Activated CD4-positive, alpha-beta memory T cell treated with anti-CD3 and anti-CD28 coated beads for 36 hours (primary cell): ENCODE results near the gene SCN5A. TPM values are rescaled to one million over a fixed set of nuclear protein-coding genes. Genes with fewer than 3 reads are reported as not detected.
"Not testable (repeated sequence)": the region's sequence is repeated elsewhere in the genome, so short reads cannot be mapped to it uniquely, and the experiment has no call there.

Experiments
- CTCF ChIA-PET: fragments of 350-600 bp; sonication (Branson Sonifier 250); formaldehyde crosslinking; loops from one replicate; lab custom pipeline; 2021; ENCODE audit warnings: antibody characterized with exemption, inconsistent platforms; lab: Charles Lee
- POLR2A ChIA-PET: fragments of 350-600 bp; sonication (Branson Sonifier 250); formaldehyde crosslinking; loops from one replicate; lab custom pipeline; 2021; ENCODE audit warnings: antibody characterized with exemption; lab: Charles Lee
- DNase-seq: peaks from one replicate; pipeline ENCODE4 v3.0.0-alpha.2; 2020
- H3K27ac Mint-ChIP-seq: one replicate; pipeline ENCODE4 v1.8.0; 2021; ENCODE audit warnings: mixed read lengths
- H3K27me3 Mint-ChIP-seq: one replicate; pipeline ENCODE4 v1.8.0; 2021; ENCODE audit warnings: mixed read lengths
- H3K36me3 Mint-ChIP-seq: one replicate; pipeline ENCODE4 v1.8.0; 2021; ENCODE audit warnings: mixed read lengths
- H3K4me1 Mint-ChIP-seq: one replicate; pipeline ENCODE4 v1.8.0; 2021; ENCODE audit warnings: low read depth, mixed read lengths
- H3K4me3 Mint-ChIP-seq: one replicate; pipeline ENCODE4 v1.8.0; 2021; ENCODE audit warnings: mild to moderate bottlenecking, mixed read lengths
- H3K9me3 Mint-ChIP-seq: one replicate; pipeline ENCODE4 v1.8.0; 2021; ENCODE audit warnings: mixed read lengths
- intact Hi-C: fragments of 100-400 bp; cut with micrococcal nuclease; formaldehyde crosslinking; loops from one replicate; pipeline ENCODE4 v1.15.1; 2023
- total RNA-seq, 2 experiments: library from RNA; stranded (reverse); gene quantifications; one replicate each; pipeline ENCODE4 v1.2.3, GENCODE V29; 2021

SCN5A gene
- total RNA-seq, 2 experiments from 2014 or later = 0.12 to 0.34 TPM

GRCh38 chr3:38573556-38573955 is 75.9 kb downstream of the SCN5A start:
- ChIA-PET POLR2A (no interaction called here), CTCF (no interaction called here)
- Mint-ChIP-seq H3K36me3 (no peaks in the 10 kb centered on the region), H3K9me3 (peaks cover 3% of the 10 kb centered on the region), H3K4me3 (no peak overlapping the region), H3K27ac (no peak overlapping the region), H3K4me1 (no peaks in the 10 kb centered on the region), H3K27me3 (no peaks in the 10 kb centered on the region)
- peak; percentile 3 for DNase-seq
- intact Hi-C loops = no loop called here

- no peak for DNase-seq
- CTCF ChIA-PET = no interaction called here
- H3K36me3 Mint-ChIP-seq = no peaks in the 10 kb centered on the region
- H3K27me3 Mint-ChIP-seq = no peaks in the 10 kb centered on the region
- intact Hi-C loops = no loop called here
- POLR2A ChIA-PET = no interaction called here
- no peak overlapping the region for H3K4me3 Mint-ChIP-seq
- H3K9me3 Mint-ChIP-seq = peaks cover 3% of the 10 kb centered on the region
- H3K27ac Mint-ChIP-seq = no peak overlapping the region
- no peaks in the 10 kb centered on the region for H3K4me1 Mint-ChIP-seq
Observed at GRCh38 chr3:38573111-38573510, 76.4 kb downstream of the SCN5A start.

DNA sequence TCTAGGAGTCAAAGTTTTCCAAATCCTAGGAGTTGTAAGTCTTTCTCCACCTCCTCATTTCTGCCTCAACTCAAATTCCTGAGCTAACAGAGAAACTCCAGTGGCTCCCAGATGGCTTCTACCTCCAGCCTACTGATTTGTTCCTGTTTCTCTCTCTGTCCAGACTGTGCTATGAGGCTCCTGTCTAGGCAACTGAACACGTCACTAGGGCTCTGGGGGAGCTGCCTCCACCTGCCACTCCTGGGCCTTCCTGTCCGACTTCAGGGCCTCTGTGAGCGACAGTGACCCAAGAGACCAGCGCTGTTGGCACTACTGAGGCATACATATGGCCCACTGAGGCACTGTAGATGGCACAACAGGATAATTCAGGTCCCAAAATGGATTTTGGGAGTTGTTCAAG is 82.0 kb downstream of the SCN5A start:
- no peaks in the 10 kb centered on the region for H3K27me3 Mint-ChIP-seq
- H3K4me3 Mint-ChIP-seq = no peak overlapping the region
- no peaks in the 10 kb centered on the region for H3K36me3 Mint-ChIP-seq
- peak; percentile 1 for DNase-seq
- intact Hi-C loops = no loop called here
- peaks cover 3% of the 10 kb centered on the region for H3K9me3 Mint-ChIP-seq
- POLR2A ChIA-PET = no interaction called here
- no peaks in the 10 kb centered on the region for H3K4me1 Mint-ChIP-seq
- no peak overlapping the region for H3K27ac Mint-ChIP-seq
- CTCF ChIA-PET = no interaction called here

DNA sequence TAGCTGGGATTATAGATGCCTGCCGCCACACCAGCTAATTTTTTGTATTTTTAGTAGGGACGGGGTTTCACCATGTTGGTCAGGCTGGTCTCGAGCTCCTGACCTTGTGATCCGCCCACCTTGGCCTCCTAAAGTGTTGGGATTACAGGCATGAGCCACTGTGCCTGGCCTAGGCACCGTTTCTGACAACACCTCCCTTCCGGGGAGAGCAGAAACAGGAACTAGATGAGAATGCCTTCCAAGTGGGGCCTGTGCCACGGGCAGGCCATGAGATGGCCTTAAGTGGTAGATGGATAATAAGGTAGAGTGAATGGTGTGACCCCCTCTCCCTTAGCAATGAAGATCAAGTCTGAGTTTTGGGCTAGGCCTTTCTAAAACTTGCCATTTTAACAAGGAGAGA is 82.7 kb downstream of the SCN5A start:
- H3K9me3 Mint-ChIP-seq, POLR2A ChIA-PET, H3K27ac Mint-ChIP-seq, intact Hi-C loops, H3K4me1 Mint-ChIP-seq, H3K36me3 Mint-ChIP-seq, H3K27me3 Mint-ChIP-seq, CTCF ChIA-PET, H3K4me3 Mint-ChIP-seq: not testable (repeated sequence)
- DNase-seq = peak; percentile 1

GRCh38 chr3:38566215-38566528 is 83.3 kb downstream of the SCN5A start:
- Mint-ChIP-seq H3K36me3 (no peaks in the 10 kb centered on the region), H3K27ac (no peak overlapping the region), H3K27me3 (no peaks in the 10 kb centered on the region), H3K4me1 (no peaks in the 10 kb centered on the region), H3K4me3 (no peak overlapping the region), H3K9me3 (peaks cover 3% of the 10 kb centered on the region)
- peak; percentile 2 for DNase-seq
- ChIA-PET CTCF (no interaction called here), POLR2A (no interaction called here)
- intact Hi-C loops = no loop called here

DNA sequence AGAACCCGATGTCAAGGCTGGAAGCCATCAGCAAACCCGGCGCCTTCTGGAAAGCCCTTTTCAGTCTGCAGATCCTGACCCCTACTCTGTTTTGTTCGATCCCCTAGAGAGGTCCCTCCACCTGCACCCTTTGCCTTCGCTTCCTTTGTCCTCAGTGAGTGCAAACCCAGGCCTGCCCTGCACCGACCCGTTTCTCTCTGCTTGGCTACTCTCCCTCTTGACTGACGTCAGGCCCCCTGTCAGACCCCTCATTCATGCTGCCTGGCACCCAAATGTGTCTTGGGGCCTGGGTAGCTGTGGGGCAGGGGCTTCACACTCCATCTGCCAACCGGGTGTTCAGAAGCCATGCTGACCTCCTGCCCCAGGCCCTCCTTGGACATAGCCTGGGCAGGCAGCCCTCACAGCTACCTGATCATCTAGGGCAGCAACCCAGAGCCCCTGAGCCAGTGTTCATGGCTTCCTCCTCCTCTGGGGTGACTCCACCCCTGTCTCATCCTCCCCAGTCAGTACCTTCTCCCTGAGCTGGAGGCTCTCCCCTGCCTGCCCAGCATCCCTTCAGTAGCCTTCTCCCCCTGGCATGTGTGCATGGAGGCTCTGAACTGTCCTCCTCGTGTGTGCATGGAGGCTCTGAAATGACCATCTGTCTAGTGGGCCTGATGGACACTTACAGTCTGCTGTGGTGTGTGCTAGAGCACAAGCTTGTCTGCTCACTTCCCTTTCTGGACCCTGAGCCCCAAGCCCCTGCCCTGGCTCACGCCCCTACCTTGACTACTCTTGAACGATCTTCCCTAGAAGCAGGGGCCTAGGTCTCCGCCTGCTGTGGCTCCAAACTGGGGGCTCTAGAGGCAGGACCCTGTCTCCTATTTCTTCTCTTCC is 83.9 kb downstream of the SCN5A start:
- Mint-ChIP-seq H3K27me3 (no peaks in the 10 kb centered on the region), H3K4me1 (no peaks in the 10 kb centered on the region), H3K9me3 (no peaks in the 10 kb centered on the region), H3K36me3 (no peaks in the 10 kb centered on the region), H3K27ac (no peak overlapping the region), H3K4me3 (no peak overlapping the region)
- POLR2A ChIA-PET = no interaction called here
- intact Hi-C loops = no loop called here
- DNase-seq = peak; percentile 5
- CTCF ChIA-PET = no interaction called here

DNA sequence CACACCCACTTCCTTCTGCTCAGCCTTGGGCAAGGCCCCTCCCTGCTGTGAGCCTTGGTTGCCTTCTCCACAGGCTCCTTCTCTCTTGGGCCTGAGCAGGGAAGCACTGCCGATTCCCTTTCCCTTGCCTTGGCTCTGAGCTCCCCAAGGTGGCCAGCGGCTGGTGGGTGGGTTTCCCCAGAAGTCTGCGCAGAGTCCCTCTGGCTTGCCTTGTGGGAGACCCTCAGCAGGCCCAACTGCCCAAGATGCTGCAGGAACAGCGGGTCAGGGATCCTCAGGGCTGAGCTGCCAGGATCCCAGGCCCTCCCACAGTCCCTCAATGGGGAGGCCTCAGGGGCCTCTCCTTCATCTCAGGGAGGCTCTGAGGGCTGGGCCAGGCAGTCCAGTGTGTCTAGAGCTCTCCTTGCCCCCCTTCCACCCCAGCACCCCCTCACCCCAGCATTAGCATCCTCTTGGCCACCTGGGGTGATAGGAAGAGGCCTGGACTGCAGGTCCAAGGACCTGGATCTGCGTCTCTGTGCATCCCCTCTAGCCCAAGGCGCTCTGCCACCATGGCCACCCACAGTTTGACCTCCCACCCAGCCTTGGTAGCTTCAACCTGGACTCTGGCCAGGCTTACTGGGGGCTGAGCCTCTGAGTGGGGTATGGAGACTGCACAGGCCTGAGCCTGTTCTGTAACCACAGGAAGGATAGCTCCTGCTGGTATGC is 84.7 kb downstream of the SCN5A start:
- ChIA-PET CTCF (no interaction called here), POLR2A (no interaction called here)
- Mint-ChIP-seq H3K27ac (no peak overlapping the region), H3K9me3 (no peaks in the 10 kb centered on the region), H3K4me3 (no peak overlapping the region), H3K4me1 (no peaks in the 10 kb centered on the region), H3K27me3 (no peaks in the 10 kb centered on the region), H3K36me3 (no peaks in the 10 kb centered on the region)
- no peak for DNase-seq
- intact Hi-C loops = no loop called here

GRCh38 chr3:38563886-38564270 is 85.6 kb downstream of the SCN5A start:
- Mint-ChIP-seq H3K4me1 (no peaks in the 10 kb centered on the region), H3K27ac (no peak overlapping the region), H3K4me3 (no peak overlapping the region), H3K27me3 (no peaks in the 10 kb centered on the region), H3K9me3 (no peaks in the 10 kb centered on the region), H3K36me3 (no peaks in the 10 kb centered on the region)
- DNase-seq = no peak
- ChIA-PET POLR2A (interaction anchor here (0.5 kb wide), 1 partner anchor 10 kb away, joined by 4 read pairs; no protein-coding TSS in a partner anchor), CTCF (interaction anchor here (1.4 kb wide), 1 partner anchor 42 kb away, joined by 3 read pairs; no protein-coding TSS in a partner anchor)
- intact Hi-C loops = no loop called here

DNA sequence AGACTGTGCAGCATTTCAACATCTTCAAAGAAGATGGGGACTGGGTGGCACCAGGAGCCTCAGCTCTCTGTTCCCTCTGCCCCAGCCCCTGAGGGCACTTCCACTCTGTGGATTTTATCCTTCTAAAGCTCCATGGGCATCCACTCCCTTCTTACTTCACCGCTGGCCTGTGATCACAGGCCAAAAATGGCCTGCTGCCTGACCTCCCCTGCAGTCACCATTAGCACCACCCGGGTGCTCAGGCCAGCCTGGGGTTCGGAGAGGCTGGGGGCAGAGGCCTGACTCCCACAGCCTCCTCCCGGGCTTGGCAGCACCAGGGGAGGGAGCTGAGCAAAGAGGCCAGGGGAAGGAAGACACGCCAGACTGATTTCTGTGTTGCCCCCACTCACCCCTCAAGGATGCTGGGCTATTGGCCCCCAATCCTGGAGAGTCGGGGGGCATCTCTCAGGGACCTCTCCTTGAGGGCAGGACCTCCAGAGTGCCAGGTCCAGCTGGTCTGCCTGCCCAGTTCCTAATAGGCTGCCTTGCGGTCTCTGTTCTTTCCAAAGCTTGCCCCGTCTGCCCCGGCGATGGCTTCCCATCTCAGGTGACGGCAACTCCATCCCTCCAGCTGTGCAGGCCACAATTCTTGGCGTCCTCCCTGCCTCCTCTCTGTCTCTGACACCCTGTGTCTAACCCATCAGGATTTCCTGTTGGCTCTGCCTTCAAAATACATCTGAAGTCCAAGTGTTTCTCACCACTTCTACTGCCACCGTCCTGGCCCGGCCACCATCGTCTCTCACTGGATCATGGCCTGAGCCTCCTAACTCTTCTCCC is 86.2 kb downstream of the SCN5A start:
- POLR2A ChIA-PET = interaction anchor here (0.5 kb wide), 1 partner anchor 11 kb away, joined by 4 read pairs; no protein-coding TSS in a partner anchor

DNA sequence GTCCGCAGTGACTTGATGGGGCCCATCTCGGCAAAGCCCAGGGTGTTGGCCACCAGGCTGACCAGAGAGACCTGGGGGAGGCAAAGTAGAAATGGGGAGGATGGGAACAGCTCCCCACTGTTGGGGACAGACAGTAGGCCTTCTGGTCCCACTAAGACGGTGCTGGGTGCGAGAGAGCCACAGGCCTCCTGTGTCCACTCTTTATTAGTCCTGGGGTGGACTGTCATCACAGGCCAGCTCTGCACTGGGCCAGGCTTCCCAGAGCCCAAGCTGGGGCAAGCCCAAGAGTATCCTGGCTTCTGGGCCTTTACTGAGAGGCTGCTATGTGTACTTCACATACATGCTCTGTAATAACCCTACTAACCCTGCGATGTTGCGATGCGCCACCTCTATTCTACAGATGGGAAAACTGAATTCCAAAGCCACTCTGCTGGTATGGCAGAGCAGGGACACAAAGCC is 87.0 kb downstream of the SCN5A start:
- H3K36me3 Mint-ChIP-seq = no peaks in the 10 kb centered on the region
- H3K27me3 Mint-ChIP-seq = no peaks in the 10 kb centered on the region
- intact Hi-C loops = no loop called here
- no peaks in the 10 kb centered on the region for H3K4me1 Mint-ChIP-seq
- no peaks in the 10 kb centered on the region for H3K9me3 Mint-ChIP-seq
- peak; percentile 4 for DNase-seq
- CTCF ChIA-PET = interaction anchor here (1.4 kb wide), 1 partner anchor 41 kb away, joined by 3 read pairs; no protein-coding TSS in a partner anchor
- H3K4me3 Mint-ChIP-seq = no peak overlapping the region
- H3K27ac Mint-ChIP-seq = no peak overlapping the region
- POLR2A ChIA-PET = no interaction called here

More for the DNA sequence above, 86.2 kb downstream of the SCN5A start:
- Mint-ChIP-seq H3K9me3 (no peaks in the 10 kb centered on the region), H3K27ac (no peak overlapping the region), H3K4me3 (no peak overlapping the region), H3K4me1 (no peaks in the 10 kb centered on the region), H3K36me3 (no peaks in the 10 kb centered on the region), H3K27me3 (no peaks in the 10 kb centered on the region)
- intact Hi-C loops = no loop called here
- DNase-seq = peak; percentile 3
- CTCF ChIA-PET = interaction anchor here (1.4 kb wide), 1 partner anchor 42 kb away, joined by 3 read pairs; no protein-coding TSS in a partner anchor

DNA sequence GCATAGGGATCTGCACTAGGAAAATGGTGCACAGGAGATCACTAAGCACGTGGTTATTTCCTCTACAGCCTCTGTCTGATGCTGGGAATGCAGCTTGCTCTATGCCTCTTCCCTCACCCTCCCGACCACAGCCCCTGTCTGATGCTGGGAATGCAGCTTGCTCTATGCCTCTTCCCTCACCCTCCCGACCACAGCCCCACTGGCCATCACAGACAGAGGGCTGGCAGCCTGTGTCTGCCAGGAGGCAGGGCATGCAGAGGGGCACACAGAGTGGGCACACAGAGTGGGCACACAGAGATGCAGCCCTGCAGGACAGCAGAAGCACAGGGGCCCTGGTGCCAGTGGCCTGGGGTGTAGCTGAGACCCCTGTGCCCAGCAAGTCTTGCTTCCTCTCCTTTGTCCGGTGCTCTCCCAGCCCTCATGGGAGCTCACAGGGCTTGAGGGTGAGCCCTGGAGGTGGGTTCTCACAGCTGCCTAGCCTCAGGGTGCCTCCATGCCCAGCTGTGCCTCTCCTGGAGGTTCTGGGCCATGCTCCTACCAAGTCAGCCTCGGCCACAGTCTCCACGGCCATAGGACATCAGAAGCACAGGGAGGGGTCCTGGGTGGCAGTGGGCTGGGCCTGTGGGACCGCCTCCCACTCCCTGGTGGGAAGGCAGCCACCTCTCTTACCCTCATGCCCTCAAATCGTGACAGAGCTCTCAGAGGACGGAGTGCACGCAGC is 87.6 kb downstream of the SCN5A start:
- ChIA-PET CTCF (no interaction called here), POLR2A (no interaction called here)
- no peak overlapping the region for H3K4me3 Mint-ChIP-seq
- intact Hi-C loops = no loop called here
- H3K27me3 Mint-ChIP-seq = no peaks in the 10 kb centered on the region
- H3K9me3 Mint-ChIP-seq = no peaks in the 10 kb centered on the region
- no peaks in the 10 kb centered on the region for H3K36me3 Mint-ChIP-seq
- H3K27ac Mint-ChIP-seq = no peak overlapping the region
- H3K4me1 Mint-ChIP-seq = no peaks in the 10 kb centered on the region
- peak; percentile 4 for DNase-seq
